Upper lobe of left lung (tissue), 6 donors: ENCODE data around the gene DLG3. TPM values are rescaled to one million over a fixed set of nuclear protein-coding genes. Genes with fewer than 3 reads are reported as not detected.

Source experiments
- ATAC-seq, 2 donors: fragments of 200-7000 bp; cut with Tn5 transposase; one replicate each; pipeline ENCODE4 v1.9.1; 2022; ENCODE audit warnings: mild to moderate bottlenecking in 2 of 2, moderate library complexity in 2 of 2; ENCODE audit not compliant: low FRiP score in 2 of 2
- DNase-seq, 2 donors: peaks; one replicate each; pipeline ENCODE4 v3.0.0-alpha.2; 2019 to 2020
- H3K27ac ChIP-seq, 4 donors: fragments of 200-600 bp; sonication (generic); one replicate each; pipeline ENCODE4 v1.5.1; 2016 to 2019
- H3K27me3 ChIP-seq, 4 donors: fragments of 200-600 bp; sonication (generic); one replicate each; pipeline ENCODE4 v1.5.1; 2017 to 2019
- H3K36me3 ChIP-seq, 4 donors: fragments of 200-600 bp; sonication (generic); one replicate each; pipeline ENCODE4 v1.5.1; 2016 to 2019
- H3K4me1 ChIP-seq, 4 donors: fragments of 200-600 bp; sonication (generic); one replicate each; pipeline ENCODE4 v1.5.1; 2018 to 2019
- H3K4me3 ChIP-seq, 4 donors: fragments of 200-600 bp; sonication (generic); one replicate each; pipeline ENCODE4 v1.5.1; 2017 to 2019; ENCODE audit warnings: mild to moderate bottlenecking in 2 of 4, moderate library complexity in 1 of 4
- H3K9me3 ChIP-seq, 4 donors: fragments of 200-600 bp; sonication (generic); one replicate each; pipeline ENCODE4 v1.5.1; 2018 to 2019
- EP300 ChIP-seq, 4 donors: sonication (generic); formaldehyde crosslinking; IDR thresholded peaks; one replicate each; pipeline ENCODE4 v1.5.1; 2017; ENCODE audit warnings: antibody characterized with exemption in 4 of 4, control low read depth in 2 of 4
- POLR2A ChIP-seq, 4 donors: fragments of 450-650 bp; IDR thresholded peaks; one replicate each; pipeline ENCODE4 v1.5.1; 2016 to 2017; ENCODE audit warnings: antibody characterized with exemption in 4 of 4, mild to moderate bottlenecking in 2 of 4
- POLR2AphosphoS5 ChIP-seq, 2 donors: sonication (generic); formaldehyde crosslinking; IDR thresholded peaks; one replicate each; pipeline ENCODE4 v1.5.1; 2017; ENCODE audit warnings: antibody characterized with exemption in 2 of 2
- WGBS, 2 donors: methylation state at CpG; one replicate each; pipeline ENCODE4 v1.1.5; 2017 to 2018; 5-methylcytosine and 5-hydroxymethylcytosine counted together
- total RNA-seq, 6 donors: library from RNA; depleted of rRNA in 4 of 6; stranded (reverse); fragments of >200 nt in 4 of 6; gene quantifications; one replicate each; pipeline versions ENCODE4 v1.1.0 to v1.2.1, GENCODE V29; 2016 to 2021
- TF ChIP-seq, protein P1 (sequence below), 6 experiments: fragments of 450-650 bp in 4 of 6; fragments of 200-600 bp in 2 of 6; sonication (generic) in 2 of 6; IDR thresholded peaks; one replicate each; pipeline ENCODE4 v1.5.1; 2016 to 2019; ENCODE audit warnings: antibody characterized with exemption in 6 of 6
- donor health status: DM: no; HTN: no; CAD: no; lungs with moderate emphysema.
- donor health status: DM: no; HTN: yes; CAD: no; lungs with severe emphysema.

The DLG3 gene
- total RNA-seq, 6 donors from 2014 or later, result 11.2 to 29.9 (median 16.6) TPM

DNA sequence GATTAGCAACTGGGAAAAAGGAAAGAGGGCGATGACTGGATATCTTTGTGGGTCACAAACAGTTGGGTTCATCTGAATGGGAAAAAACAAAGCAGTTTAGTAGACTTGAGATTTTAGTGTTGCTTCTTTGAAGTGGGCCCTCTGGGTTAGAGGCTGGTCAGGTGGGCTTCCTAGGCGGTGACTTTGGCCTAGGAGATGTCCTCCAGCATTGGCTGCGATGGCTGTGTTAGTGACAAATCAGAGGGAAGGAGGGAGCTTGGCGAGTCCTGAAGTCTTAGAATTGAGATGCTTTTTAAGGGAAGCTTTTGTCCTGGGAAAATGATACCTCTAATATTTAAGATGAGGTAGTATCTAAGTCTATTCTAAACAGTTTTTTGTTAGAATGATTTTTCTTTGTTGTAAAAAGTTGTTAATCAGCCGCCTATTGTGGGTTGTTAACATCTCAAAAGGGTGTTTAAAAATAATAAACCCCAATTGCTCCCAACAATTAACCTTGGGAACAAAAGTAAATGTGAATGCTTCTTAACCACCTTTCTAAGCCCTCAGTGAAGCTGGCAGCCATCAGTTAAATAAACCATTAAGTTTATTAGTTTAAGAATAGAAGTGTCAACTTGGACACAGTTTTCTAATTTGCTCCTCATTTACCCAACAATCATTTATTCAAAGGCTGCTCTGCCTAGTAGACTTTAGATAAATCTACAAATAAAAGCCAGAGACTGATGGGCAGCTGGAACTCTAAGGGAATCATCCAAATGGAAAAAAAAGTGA, 31.7 kb downstream of the DLG3 start:
- Histone ChIP-seq H3K27me3 (no peaks in the 10 kb centered on the region), H3K9me3 (no peaks in the 10 kb centered on the region), H3K27ac (peak overlapping the region in 3 of 4 donors; percentile 23 to 58 (median 35)), H3K36me3 (no peaks in the 10 kb centered on the region), H3K4me3 (no peak overlapping the region), H3K4me1 (peaks cover 6 to 26% (median 18%) of the 10 kb centered on the region in 4 donors)
- DNase-seq, result no peak
- 74 to 96% methylated on average over 5 of the region's 5 CpGs for WGBS, 2 donors
- no peak for TF ChIP-seq POLR2AphosphoS5 (IDR thresholded peaks at IDR 0.05)
- TF ChIP-seq, protein P1, sequence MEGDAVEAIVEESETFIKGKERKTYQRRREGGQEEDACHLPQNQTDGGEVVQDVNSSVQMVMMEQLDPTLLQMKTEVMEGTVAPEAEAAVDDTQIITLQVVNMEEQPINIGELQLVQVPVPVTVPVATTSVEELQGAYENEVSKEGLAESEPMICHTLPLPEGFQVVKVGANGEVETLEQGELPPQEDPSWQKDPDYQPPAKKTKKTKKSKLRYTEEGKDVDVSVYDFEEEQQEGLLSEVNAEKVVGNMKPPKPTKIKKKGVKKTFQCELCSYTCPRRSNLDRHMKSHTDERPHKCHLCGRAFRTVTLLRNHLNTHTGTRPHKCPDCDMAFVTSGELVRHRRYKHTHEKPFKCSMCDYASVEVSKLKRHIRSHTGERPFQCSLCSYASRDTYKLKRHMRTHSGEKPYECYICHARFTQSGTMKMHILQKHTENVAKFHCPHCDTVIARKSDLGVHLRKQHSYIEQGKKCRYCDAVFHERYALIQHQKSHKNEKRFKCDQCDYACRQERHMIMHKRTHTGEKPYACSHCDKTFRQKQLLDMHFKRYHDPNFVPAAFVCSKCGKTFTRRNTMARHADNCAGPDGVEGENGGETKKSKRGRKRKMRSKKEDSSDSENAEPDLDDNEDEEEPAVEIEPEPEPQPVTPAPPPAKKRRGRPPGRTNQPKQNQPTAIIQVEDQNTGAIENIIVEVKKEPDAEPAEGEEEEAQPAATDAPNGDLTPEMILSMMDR (IDR thresholded peaks at IDR 0.05), result no peak
- TF ChIP-seq POLR2A (IDR thresholded peaks at IDR 0.05), result no peak
- TF ChIP-seq EP300 (IDR thresholded peaks at IDR 0.05), result no peak
- ATAC-seq, result no peak

DNA sequence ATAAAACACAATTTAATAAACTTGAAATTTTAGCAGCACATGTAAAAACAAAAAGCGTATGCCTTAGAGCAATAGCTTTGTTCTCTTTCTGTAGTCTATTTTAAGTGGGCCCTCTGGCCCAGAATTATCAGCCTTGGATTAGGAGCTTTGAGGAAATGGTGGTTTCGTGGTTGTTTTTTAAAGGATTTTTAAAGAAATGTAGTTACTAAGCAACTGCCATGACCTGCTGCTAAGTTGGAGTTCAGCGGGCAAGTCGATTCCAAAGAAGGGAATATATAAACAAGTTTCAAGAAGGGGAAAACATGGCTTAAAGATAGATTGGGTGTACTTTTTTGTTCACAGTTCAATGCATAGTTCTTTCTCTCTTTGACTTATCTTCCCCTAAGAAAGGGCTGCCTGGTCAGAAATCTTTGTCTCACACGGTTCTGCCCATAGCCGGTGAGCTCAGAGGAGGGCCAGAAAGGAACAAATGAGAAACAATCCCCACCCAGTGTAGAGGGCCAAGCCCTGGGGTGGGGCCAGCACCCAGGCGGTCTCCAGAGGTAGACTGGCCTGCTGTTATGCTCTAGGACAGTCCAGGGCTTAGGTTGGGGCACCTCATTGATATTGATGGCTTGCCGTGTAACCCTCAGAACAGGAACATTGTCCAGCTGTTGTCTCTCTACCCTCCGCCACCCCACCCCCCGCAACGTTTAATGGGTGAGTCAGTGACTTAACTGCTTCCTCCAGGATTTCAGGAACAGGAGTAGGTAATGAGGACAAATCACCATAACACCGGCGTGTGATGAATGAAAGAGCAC, 32.5 kb downstream of the DLG3 start:
- WGBS, 2 donors, result 42 to 45% methylated on average over 9 to 13 of the region's 13 CpGs
- H3K9me3 ChIP-seq, result no peaks in the 10 kb centered on the region
- H3K4me1 ChIP-seq, result peaks cover 6 to 32% (median 18%) of the 10 kb centered on the region in 4 donors
- no peak overlapping the region for H3K4me3 ChIP-seq
- no peaks in the 10 kb centered on the region for H3K27me3 ChIP-seq
- TF ChIP-seq, protein P1 (IDR thresholded peaks at IDR 0.05), result no peak
- no peak for TF ChIP-seq EP300 (IDR thresholded peaks at IDR 0.05)
- TF ChIP-seq POLR2AphosphoS5 (IDR thresholded peaks at IDR 0.05), result no peak
- no peak for TF ChIP-seq POLR2A (IDR thresholded peaks at IDR 0.05)
- peak overlapping the region in 3 of 4 donors; percentile 23 to 58 (median 35) for H3K27ac ChIP-seq
- H3K36me3 ChIP-seq, result no peaks in the 10 kb centered on the region
- peak; percentile 59 to 63 for ATAC-seq
- peak in 1 of 2 donors; percentile 42 for DNase-seq

DNA sequence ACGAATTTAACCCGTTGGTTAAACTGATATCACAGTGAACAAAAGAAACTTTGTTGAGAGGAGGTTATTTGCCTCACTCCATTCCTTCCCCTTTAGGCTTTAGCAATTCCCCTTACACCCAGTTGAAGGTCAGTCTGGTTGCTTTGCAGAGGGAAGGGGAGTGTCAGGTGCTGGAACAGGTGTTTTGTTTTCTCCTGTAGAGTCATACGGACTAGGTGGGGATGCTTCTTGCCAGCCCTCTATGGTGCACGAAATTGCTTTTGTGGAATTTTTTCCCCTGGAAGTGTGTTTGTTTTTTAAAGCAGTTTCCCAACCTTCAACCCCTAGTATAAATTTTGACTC, 33.1 kb downstream of the DLG3 start:
- WGBS, 2 donors, result 35 to 64% methylated on average over 3 to 4 of the region's 4 CpGs
- ATAC-seq, result no peak
- Histone ChIP-seq H3K4me3 (no peak overlapping the region), H3K27ac (peak overlapping the region in 1 of 4 donors; percentile 58), H3K9me3 (no peaks in the 10 kb centered on the region), H3K27me3 (no peaks in the 10 kb centered on the region), H3K4me1 (peaks cover 6 to 32% (median 18%) of the 10 kb centered on the region in 4 donors), H3K36me3 (no peaks in the 10 kb centered on the region)
- TF ChIP-seq, protein P1 (IDR thresholded peaks at IDR 0.05), result no peak
- TF ChIP-seq POLR2AphosphoS5 (IDR thresholded peaks at IDR 0.05) (no peak), POLR2A (IDR thresholded peaks at IDR 0.05) (no peak), EP300 (IDR thresholded peaks at IDR 0.05) (no peak)
- no peak for DNase-seq

DNA sequence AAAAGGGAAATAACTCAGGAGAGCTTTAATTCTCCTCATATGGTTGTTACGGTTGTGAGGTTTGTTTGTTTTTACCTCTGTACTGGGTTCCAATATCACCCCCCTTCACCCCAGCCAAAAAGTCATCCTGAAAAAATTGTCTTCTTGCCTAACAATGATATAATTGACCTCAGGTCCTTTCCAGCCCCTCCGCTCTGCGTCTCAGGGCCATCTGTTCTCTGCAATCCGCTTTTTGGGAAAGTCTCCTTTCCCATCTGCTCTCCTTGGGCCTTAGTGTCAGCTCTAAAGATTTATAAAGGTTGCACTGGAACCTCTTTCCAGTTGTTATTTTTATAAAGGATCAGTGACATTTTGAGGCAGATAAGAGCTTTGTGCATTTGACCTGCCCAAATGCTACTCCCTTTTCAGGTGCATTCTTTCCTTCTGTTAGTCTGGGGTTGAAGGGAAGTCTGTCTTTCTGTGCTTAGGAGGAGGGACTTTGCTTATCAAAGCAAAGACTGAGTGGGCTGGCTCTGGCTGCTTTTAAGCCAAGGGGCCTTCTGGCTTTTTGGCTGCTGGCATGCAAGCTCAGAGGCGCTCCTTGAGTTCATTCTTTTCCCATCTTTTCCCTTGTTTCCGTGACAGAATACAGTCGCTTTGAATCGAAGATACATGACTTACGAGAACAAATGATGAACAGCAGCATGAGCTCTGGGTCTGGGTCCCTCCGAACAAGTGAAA, 34.1 kb downstream of the DLG3 start:
- Histone ChIP-seq H3K9me3 (no peaks in the 10 kb centered on the region), H3K4me1 (peaks cover 6 to 32% (median 18%) of the 10 kb centered on the region in 4 donors), H3K36me3 (no peaks in the 10 kb centered on the region), H3K4me3 (no peak overlapping the region), H3K27me3 (no peaks in the 10 kb centered on the region), H3K27ac (no peak overlapping the region)
- peak in 1 of 2 donors; percentile 14 for ATAC-seq
- TF ChIP-seq EP300 (IDR thresholded peaks at IDR 0.05) (no peak), POLR2AphosphoS5 (IDR thresholded peaks at IDR 0.05) (no peak), POLR2A (IDR thresholded peaks at IDR 0.05) (no peak)
- TF ChIP-seq, protein P1 (IDR thresholded peaks at IDR 0.05), result no peak
- DNase-seq, result no peak
- 76 to 79% methylated on average over 10 of the region's 10 CpGs for WGBS, 2 donors
